H9 (cell line): Measurements from ENCODE around the gene RICTOR. TPM values are rescaled to one million over a fixed set of nuclear protein-coding genes. Genes with fewer than 3 reads are reported as not detected.

Experiments
- DNase-seq: peaks from one replicate; pipeline ENCODE4 v3.0.0-alpha.2; 2017
- H2AFZ ChIP-seq: one replicate; pipeline ENCODE4 v1.6.1; 2013; ENCODE audit warnings: mild to moderate bottlenecking, low read length, control low read depth, moderate library complexity
- H2AK5ac ChIP-seq: 2 replicates; pipeline ENCODE4 v1.6.1; 2013; ENCODE audit warnings: low read length, control low read depth, mixed read lengths; ENCODE audit not compliant: insufficient read length
- H2BK120ac ChIP-seq: one replicate; pipeline ENCODE4 v1.6.1; 2013; ENCODE audit warnings: low read depth, mild to moderate bottlenecking, low read length, control low read depth, inconsistent platforms; ENCODE audit not compliant: poor library complexity, severe bottlenecking
- H2BK12ac ChIP-seq: 2 replicates; pipeline ENCODE4 v1.6.1; 2013; ENCODE audit warnings: low read length, control low read depth, mixed read lengths, low read depth; ENCODE audit not compliant: insufficient read length
- H2BK15ac ChIP-seq: 2 replicates; pipeline ENCODE4 v1.6.1; 2013; ENCODE audit warnings: low read depth, low read length, control low read depth
- H2BK20ac ChIP-seq: one replicate; pipeline ENCODE4 v1.6.1; 2013; ENCODE audit warnings: low read depth, mild to moderate bottlenecking, low read length, control low read depth, inconsistent platforms; ENCODE audit not compliant: poor library complexity, severe bottlenecking
- H2BK5ac ChIP-seq: 2 replicates; pipeline ENCODE4 v1.6.1; 2013; ENCODE audit warnings: low read length, control low read depth, mixed read lengths; ENCODE audit not compliant: insufficient read length
- H3K14ac ChIP-seq: 2 replicates; pipeline ENCODE4 v1.6.1; 2013; ENCODE audit warnings: low read length, control low read depth; ENCODE audit not compliant: insufficient read depth
- H3K18ac ChIP-seq: 2 replicates; pipeline ENCODE4 v1.6.1; 2013; ENCODE audit warnings: low read depth, mild to moderate bottlenecking, mixed read lengths, low read length, control low read depth; ENCODE audit not compliant: insufficient read length
- H3K23ac ChIP-seq: 2 replicates; pipeline ENCODE4 v1.6.1; 2013; ENCODE audit warnings: low read length, control low read depth, mixed read lengths, low read depth; ENCODE audit not compliant: insufficient read length
- H3K23me2 ChIP-seq: 2 replicates; pipeline ENCODE4 v1.6.1; 2013; ENCODE audit warnings: low read depth, mild to moderate bottlenecking, mixed read lengths, low read length, control low read depth; ENCODE audit not compliant: insufficient read length, poor library complexity, severe bottlenecking
- H3K27ac ChIP-seq: 2 replicates; pipeline ENCODE4 v1.5.1; 2013; ENCODE audit warnings: low read length, control low read depth, mixed read lengths, low read depth; ENCODE audit not compliant: insufficient read length
- H3K27me3 ChIP-seq: 2 replicates; pipeline ENCODE4 v1.6.1; 2013; ENCODE audit warnings: low read length, control low read depth, inconsistent platforms; ENCODE audit not compliant: insufficient read depth
- H3K4ac ChIP-seq: 2 replicates; pipeline ENCODE4 v1.6.1; 2013; ENCODE audit warnings: low read depth, mild to moderate bottlenecking, control low read depth, inconsistent platforms, low read length, moderate library complexity
- H3K4me1 ChIP-seq: 2 replicates; pipeline ENCODE4 v1.6.1; 2013; ENCODE audit warnings: low read length, control low read depth, inconsistent platforms; ENCODE audit not compliant: insufficient read depth
- H3K4me2 ChIP-seq: 2 replicates; pipeline ENCODE4 v1.6.1; 2013; ENCODE audit warnings: low read length, control low read depth, mixed read lengths; ENCODE audit not compliant: insufficient read length, insufficient read depth
- H3K56ac ChIP-seq: 2 replicates; pipeline ENCODE4 v1.6.1; 2013; ENCODE audit warnings: low read depth, mild to moderate bottlenecking, mixed read lengths, low read length, control low read depth; ENCODE audit not compliant: insufficient read length
- H3K79me1 ChIP-seq: 2 replicates; pipeline ENCODE4 v1.6.1; 2013; ENCODE audit warnings: low read depth, mild to moderate bottlenecking, moderate library complexity, low read length, control low read depth, inconsistent platforms; ENCODE audit not compliant: insufficient read depth, poor library complexity, severe bottlenecking
- H3K79me2 ChIP-seq: 2 replicates; pipeline ENCODE4 v1.6.1; 2013; ENCODE audit warnings: low read length, control low read depth, inconsistent platforms; ENCODE audit not compliant: insufficient read depth
- H3K9ac ChIP-seq: 2 replicates; pipeline ENCODE4 v1.6.1; 2013; ENCODE audit warnings: low read length, control low read depth, mixed read lengths; ENCODE audit not compliant: insufficient read length; ENCODE audit errors: extremely low read depth
- H3K9me3 ChIP-seq: one replicate; pipeline ENCODE4 v1.6.1; 2013; ENCODE audit warnings: low read depth, low read length, inconsistent platforms; ENCODE audit not compliant: control insufficient read depth
- H3T11ph ChIP-seq: one replicate; pipeline ENCODE4 v1.6.1; 2013; ENCODE audit warnings: mild to moderate bottlenecking, low read length, control low read depth, inconsistent platforms
- H4K20me1 ChIP-seq: one replicate; pipeline ENCODE4 v1.6.1; 2013; ENCODE audit not compliant: control insufficient read depth, insufficient read length, insufficient read depth
- H4K5ac ChIP-seq: 2 replicates; pipeline ENCODE4 v1.6.1; 2013; ENCODE audit warnings: low read depth, mild to moderate bottlenecking, mixed read lengths, low read length, control low read depth; ENCODE audit not compliant: insufficient read length
- H4K8ac ChIP-seq: replicated peaks from 2 replicates; pipeline ENCODE4 v1.6.1; 2013; ENCODE audit warnings: low read length, control low read depth, mixed read lengths, low read depth; ENCODE audit not compliant: insufficient read length
- H4K91ac ChIP-seq: 2 replicates; pipeline ENCODE4 v1.6.1; 2013; ENCODE audit warnings: low read depth, mild to moderate bottlenecking, moderate library complexity, mixed read lengths, low read length, control low read depth; ENCODE audit not compliant: insufficient read length
- H3K27ac Mint-ChIP-seq, 3 experiments: 2 replicates in 2 of 3; 3 replicates in 1 of 3; pipeline ENCODE4 v1.8.0; 2020 to 2021; ENCODE audit warnings: mixed read lengths in 3 of 3, mild to moderate bottlenecking in 1 of 3, moderate library complexity in 1 of 3
- H3K27me3 Mint-ChIP-seq: 2 replicates; pipeline ENCODE4 v1.8.0; 2021; ENCODE audit warnings: low read depth, mild to moderate bottlenecking, moderate library complexity, mixed read lengths
- H3K36me3 Mint-ChIP-seq, 3 experiments: 2 replicates in 2 of 3; 3 replicates in 1 of 3; pipeline ENCODE4 v1.8.0; 2020 to 2021; ENCODE audit warnings: low read depth in 3 of 3, mixed read lengths in 3 of 3; ENCODE audit not compliant: insufficient read depth in 1 of 3
- H3K4me1 Mint-ChIP-seq, 2 experiments: 2 replicates each; pipeline ENCODE4 v1.8.0; 2020; ENCODE audit warnings: mixed read lengths in 2 of 2
- H3K4me3 Mint-ChIP-seq, 2 experiments: 2 replicates in 1 of 2; 3 replicates in 1 of 2; pipeline ENCODE4 v1.8.0; 2020 to 2021; ENCODE audit warnings: mild to moderate bottlenecking in 2 of 2, mixed read lengths in 2 of 2, moderate library complexity in 1 of 2
- H3K9me3 Mint-ChIP-seq, 2 experiments: 2 replicates in 1 of 2; 3 replicates in 1 of 2; pipeline ENCODE4 v1.8.0; 2020; ENCODE audit warnings: mild to moderate bottlenecking in 2 of 2, mixed read lengths in 2 of 2, moderate library complexity in 1 of 2
- CTCF ChIP-seq: fragments of 200-600 bp; sonication (generic); conservative IDR thresholded peaks from 3 replicates; pipeline ENCODE4 v1.8.0; 2021; ENCODE audit warnings: antibody characterized with exemption, mild to moderate bottlenecking
- WGBS: extraction: QIAGEN DNeasy Blood & Tissue Kit; methylation state at CpG from one replicate; pipeline ENCODE4 v1.1.7; 2013; ENCODE audit warnings: missing lambda C conversion rate, low lambda C conversion rate, mixed read lengths; ENCODE audit not compliant: insufficient read length; ENCODE audit errors: extremely low coverage; 5-methylcytosine and 5-hydroxymethylcytosine counted together
- total RNA-seq: library from RNA; stranded (reverse); gene quantifications from 2 replicates; pipeline ENCODE4 v1.2.1, GENCODE V29; 2021

Gene RICTOR
- total RNA-seq, 1 experiment from 2014 or later: 20.9 TPM

- H2AK5ac ChIP-seq: no peak overlapping the region
- H3K56ac ChIP-seq: no peak overlapping the region
- no CpG with 5 or more reads among the region's 6 CpGs for WGBS
- no peaks in the 10 kb centered on the region for H4K20me1 ChIP-seq
- H3K36me3 Mint-ChIP-seq: no peaks in the 10 kb centered on the region; a peak in 1 of 7 replicates
- peaks cover 0 to 6% of the 10 kb centered on the region in 2 experiments; a peak in 3 of 4 replicates for H3K4me1 Mint-ChIP-seq
- H3K23me2 ChIP-seq: no peaks in the 10 kb centered on the region
- H3K9me3 ChIP-seq: no peaks in the 10 kb centered on the region
- no peak overlapping the region for H3K18ac ChIP-seq
- H3K23ac ChIP-seq: no peak overlapping the region
- no peaks in the 10 kb centered on the region for H3K79me1 ChIP-seq
- H2BK5ac ChIP-seq: no peak overlapping the region
- H3K14ac ChIP-seq: no peak overlapping the region
- no peaks in the 10 kb centered on the region for H3K27me3 ChIP-seq
- H3K4me2 ChIP-seq: no peak overlapping the region
- H2BK20ac ChIP-seq: no peak overlapping the region
- H2BK15ac ChIP-seq: no peak overlapping the region
- no peak overlapping the region for H2BK120ac ChIP-seq
- H2BK12ac ChIP-seq: no peak overlapping the region
- no peaks in the 10 kb centered on the region for H3K27me3 Mint-ChIP-seq
- H3K79me2 ChIP-seq: no peaks in the 10 kb centered on the region
- no peak overlapping the region for H3K4ac ChIP-seq
- H2AFZ ChIP-seq: no peak overlapping the region
- no peak overlapping the region for H3K4me3 Mint-ChIP-seq
- H4K5ac ChIP-seq: no peak overlapping the region
- H3T11ph ChIP-seq: no peak overlapping the region
- no peaks in the 10 kb centered on the region for H3K9me3 Mint-ChIP-seq
- no peak overlapping the region for H3K27ac ChIP-seq
- H3K4me1 ChIP-seq: no peaks in the 10 kb centered on the region
- no peak for TF ChIP-seq CTCF
- H4K91ac ChIP-seq: no peak overlapping the region
- no peak for DNase-seq
- no peak overlapping the region for H4K8ac ChIP-seq
- H3K27ac Mint-ChIP-seq: no peak overlapping the region
- H3K9ac ChIP-seq: no peak overlapping the region
Observed at GRCh38 chr5:38936269-38936668, 137.9 kb downstream of the RICTOR start.
